HG02970 (cell line): ENCODE measurements around the gene RIN2.
"Not testable (repeated sequence)": the region's sequence is repeated elsewhere in the genome, so short reads cannot be mapped to it uniquely, and the experiment has no call there.

Experiments used
- ATAC-seq: cut with Tn5 transposase; IDR thresholded peaks from one replicate; pipeline ENCODE4 v1.9.1; 2021; ENCODE audit warnings: mild to moderate bottlenecking, moderate library complexity, moderate number of reproducible peaks; ENCODE audit not compliant: unreplicated experiment, low FRiP score

The RIN2 gene

GRCh38 chr20:19784511-19785172, 26.6 kb downstream of the RIN2 start:
- ATAC-seq: no peak

GRCh38 chr20:19785173-19785982, 27.3 kb downstream of the RIN2 start:
- no peak for ATAC-seq

- no peak for ATAC-seq
Observed at GRCh38 chr20:19785983-19786285, 27.9 kb downstream of the RIN2 start.

DNA sequence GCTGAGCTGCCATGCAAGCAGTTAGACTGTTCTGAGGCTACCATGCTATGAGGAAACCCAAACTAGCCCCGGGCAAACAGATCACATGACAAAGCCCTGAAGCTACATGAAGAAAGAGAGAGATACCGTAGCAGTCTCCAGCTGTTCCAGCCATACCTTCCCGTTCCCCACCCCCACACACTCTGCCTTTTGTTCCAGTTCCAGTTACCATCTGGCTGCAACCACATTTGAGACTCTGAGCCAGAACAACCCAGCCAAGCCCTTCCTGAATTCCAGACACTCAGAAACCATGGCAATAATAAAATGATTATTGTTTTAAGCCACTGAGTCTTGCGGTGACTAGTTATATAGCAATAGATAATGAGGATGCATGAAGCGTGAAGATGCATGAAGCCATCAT, 28.3 kb downstream of the RIN2 start:
- no peak for ATAC-seq

DNA sequence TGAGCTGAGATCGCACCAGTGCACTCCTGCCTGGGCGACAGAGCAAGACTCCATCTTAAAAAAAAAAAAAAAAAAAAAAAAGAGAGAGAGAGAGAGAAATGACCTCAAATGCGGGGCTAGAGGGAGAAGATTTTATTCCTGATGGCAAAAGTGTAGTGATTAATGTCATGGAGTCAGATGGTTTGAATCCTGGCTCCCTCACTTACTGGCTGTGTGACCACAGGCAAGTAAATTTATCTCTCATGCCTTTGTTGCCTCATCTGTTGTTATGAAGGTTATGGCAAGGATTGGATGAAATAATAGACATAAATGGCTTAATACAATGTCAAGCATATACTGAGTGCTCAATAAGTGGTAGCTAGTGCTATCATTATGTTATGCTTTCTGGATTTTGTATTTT, 29.3 kb downstream of the RIN2 start:
- ATAC-seq: no peak

- ATAC-seq: no peak
Observed at GRCh38 chr20:19789009-19789408, 31.0 kb downstream of the RIN2 start.

DNA sequence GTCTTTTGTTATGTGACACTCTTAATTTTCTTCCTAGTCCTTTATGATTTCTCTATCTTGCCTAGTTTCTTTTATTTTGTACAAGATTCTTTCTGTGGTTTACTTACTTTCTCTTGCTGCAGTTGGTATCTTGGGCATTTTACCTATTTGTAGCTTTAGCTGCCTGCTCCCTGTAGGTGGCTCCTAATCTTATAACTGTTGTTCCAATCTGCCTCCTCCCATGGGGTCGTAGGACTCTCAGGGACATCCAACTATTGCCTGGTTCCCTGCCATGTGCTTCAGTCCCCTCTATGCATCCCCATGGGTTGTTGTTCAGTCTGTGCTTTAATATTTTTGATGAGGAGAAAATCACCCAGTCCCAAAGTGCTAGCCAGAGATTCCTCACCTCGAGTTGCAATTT, 31.4 kb downstream of the RIN2 start:
- no peak for ATAC-seq

DNA sequence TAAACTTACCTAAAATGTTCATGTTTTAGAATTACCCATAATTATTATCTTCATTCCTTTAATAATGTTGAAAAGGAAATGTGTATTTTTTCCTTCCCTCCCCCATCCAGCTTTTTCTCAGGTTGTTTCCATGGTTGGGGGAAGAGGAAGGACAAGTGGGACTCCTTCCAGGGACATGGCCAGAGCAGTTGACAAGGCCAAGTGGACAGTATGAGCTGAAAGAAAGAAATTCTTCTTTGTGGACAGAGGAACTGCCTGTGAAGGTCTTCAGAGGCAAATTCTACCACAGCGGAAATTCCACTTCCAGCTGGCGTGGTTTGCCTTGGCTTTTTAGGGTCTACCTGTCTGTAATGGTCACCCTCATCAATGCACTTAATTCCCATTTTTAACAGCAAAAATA, 33.8 kb downstream of the RIN2 start:
- ATAC-seq: no peak

DNA sequence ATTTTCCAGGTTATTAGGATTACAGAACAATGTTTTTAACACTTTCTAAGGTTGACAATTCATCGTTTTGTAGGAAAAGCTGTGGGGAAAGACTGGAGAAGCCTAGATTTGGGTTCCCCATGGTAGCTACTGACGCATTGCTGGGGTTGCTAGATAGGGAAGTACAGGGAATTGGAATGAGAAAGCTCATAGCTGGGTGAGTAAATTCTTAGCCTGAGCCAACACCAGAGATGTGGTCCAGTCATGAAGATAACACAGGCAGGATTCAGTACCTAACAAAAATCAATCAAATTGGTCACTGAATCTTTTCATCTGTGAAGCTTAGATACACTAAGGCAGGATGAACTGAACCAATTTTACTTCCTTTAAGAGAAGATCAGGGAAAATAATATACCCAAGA, 35.7 kb downstream of the RIN2 start:
- ATAC-seq: no peak

DNA sequence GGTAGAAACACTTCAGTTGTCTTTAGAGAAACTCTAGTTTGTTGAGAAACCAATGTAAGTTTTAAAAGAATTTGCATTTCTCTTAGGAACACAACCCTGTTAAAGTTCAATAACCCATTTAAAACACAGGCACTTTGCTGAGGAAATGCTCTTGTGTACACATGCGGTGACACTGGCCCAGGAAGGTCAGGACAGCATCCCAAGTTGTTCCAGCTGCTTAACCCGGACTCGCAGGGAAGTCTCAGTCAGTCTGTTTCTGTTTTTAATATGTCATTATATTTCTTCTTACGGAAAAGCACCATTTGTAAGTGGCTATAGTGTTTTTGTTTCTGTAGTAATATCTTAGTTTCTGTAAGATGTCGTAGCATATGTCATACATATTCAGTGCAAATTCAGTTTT, 36.9 kb downstream of the RIN2 start:
- ATAC-seq: no peak

DNA sequence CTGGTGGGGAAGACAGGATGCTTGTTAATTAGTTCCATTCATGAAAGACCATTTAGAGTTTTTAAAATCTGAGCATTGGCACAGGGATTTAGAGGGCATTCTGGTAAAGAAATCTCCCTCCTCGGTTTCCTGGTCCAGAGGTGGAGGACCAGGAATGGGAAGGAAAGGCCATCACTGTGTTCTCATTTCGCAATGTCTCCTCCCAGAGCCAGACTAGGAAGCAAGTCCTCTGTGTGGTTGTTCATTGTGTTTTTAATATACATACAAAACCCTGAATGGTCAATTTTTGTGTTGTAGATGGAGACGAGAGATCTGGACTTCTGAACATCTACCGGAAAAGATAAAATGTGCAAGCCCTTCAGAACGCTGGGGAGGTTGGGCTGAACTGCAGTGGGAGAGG, 41.3 kb downstream of the RIN2 start:
- ATAC-seq: no peak

- no peak for ATAC-seq
Observed at GRCh38 chr20:19802099-19802491, 44.0 kb downstream of the RIN2 start.

DNA sequence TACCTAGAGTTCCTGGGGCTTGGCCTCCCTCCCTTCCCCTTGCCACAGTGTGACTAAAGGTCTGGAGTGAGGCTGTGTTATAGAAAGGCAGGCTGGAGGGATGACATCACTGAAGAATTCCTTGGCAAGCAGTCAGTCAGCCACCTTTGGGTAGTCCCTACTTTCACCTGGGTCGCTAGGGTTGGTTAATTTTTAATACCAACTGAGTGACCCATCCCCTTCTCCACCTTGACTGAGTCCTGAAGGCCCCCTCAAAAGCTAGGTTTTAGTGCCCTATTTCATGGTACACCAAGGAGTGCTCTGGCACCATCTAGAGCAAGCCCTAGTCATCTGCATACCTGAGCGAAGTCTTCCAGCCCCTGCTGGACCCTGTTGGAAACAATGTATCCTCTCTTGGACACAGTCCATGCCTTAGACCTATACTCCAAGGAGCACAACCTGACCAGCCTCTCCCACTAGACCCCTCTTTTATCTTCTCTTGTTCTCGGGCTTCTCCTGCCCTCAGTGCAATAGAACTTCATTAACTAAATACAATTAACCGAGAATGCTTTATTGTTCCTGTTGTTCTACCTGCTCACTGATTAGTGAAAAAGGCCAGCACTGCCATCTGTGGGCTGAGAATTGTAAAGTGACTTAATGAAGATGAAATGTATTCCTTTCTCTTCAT, 44.6 kb downstream of the RIN2 start:
- ATAC-seq: no peak

- not testable (repeated sequence) for ATAC-seq
Observed at GRCh38 chr20:19806276-19806675, 48.2 kb downstream of the RIN2 start.

GRCh38 chr20:19806806-19807190, 48.7 kb downstream of the RIN2 start:
- no peak for ATAC-seq

- no peak for ATAC-seq
Observed at GRCh38 chr20:19807191-19807945, 49.3 kb downstream of the RIN2 start.
